VCaP (cell line): ENCODE results near the gene TCTN2.

Source experiments
- H3K27ac ChIP-seq: fragments of 450-650 bp; 2 replicates; pipeline ENCODE4 v1.5.1; 2017
- TF ChIP-seq, protein P1 (sequence below): fragments of 450-650 bp; conservative IDR thresholded peaks from 2 replicates; pipeline ENCODE4 v1.5.1; 2017; ENCODE audit warnings: mild to moderate bottlenecking, moderate library complexity

Gene TCTN2

GRCh38 chr12:123645878-123646277 lies 25.0 kb upstream of the TCTN2 start:
- TF ChIP-seq, protein P1, sequence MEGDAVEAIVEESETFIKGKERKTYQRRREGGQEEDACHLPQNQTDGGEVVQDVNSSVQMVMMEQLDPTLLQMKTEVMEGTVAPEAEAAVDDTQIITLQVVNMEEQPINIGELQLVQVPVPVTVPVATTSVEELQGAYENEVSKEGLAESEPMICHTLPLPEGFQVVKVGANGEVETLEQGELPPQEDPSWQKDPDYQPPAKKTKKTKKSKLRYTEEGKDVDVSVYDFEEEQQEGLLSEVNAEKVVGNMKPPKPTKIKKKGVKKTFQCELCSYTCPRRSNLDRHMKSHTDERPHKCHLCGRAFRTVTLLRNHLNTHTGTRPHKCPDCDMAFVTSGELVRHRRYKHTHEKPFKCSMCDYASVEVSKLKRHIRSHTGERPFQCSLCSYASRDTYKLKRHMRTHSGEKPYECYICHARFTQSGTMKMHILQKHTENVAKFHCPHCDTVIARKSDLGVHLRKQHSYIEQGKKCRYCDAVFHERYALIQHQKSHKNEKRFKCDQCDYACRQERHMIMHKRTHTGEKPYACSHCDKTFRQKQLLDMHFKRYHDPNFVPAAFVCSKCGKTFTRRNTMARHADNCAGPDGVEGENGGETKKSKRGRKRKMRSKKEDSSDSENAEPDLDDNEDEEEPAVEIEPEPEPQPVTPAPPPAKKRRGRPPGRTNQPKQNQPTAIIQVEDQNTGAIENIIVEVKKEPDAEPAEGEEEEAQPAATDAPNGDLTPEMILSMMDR, result no peak
- H3K27ac ChIP-seq, result no peak overlapping the region

GRCh38 chr12:123648401-123648800 lies 22.5 kb upstream of the TCTN2 start:
- TF ChIP-seq, protein P1, result no peak
- H3K27ac ChIP-seq, result no peak overlapping the region

DNA sequence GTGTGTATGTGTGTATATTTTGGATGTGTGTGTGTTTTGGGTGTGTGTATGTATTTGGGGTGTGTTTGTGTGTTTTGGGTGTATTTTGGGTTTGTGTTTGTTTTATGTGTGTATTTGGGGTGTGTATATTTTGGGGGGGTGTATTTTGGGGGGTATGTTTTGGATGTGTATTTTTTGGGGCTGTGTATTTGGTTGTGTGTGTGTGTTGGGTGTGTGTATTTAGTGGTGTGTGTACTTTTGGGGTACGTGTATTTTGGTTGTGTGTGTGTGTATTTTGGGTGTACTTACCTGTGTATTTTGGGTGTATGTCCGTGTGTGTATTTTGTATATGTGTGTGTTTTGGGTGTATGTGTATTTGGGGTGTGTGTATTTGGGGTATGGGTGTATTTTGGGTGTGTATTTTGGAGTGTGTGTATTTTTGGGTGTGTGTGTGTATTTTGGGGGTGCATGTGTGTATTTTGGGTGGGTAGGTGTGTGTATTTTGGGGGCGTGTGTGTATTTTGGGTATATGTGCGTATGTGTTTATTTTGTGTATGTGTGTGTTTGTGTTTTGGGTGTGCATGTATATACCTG lies 16.7 kb upstream of the TCTN2 start:
- TF ChIP-seq, protein P1, result no peak
- no peak overlapping the region for H3K27ac ChIP-seq

- TF ChIP-seq, protein P1, result no peak
- no peak overlapping the region for H3K27ac ChIP-seq
These were observed 15.5 kb upstream of the TCTN2 start for GRCh38 chr12:123655420-123655819.

DNA sequence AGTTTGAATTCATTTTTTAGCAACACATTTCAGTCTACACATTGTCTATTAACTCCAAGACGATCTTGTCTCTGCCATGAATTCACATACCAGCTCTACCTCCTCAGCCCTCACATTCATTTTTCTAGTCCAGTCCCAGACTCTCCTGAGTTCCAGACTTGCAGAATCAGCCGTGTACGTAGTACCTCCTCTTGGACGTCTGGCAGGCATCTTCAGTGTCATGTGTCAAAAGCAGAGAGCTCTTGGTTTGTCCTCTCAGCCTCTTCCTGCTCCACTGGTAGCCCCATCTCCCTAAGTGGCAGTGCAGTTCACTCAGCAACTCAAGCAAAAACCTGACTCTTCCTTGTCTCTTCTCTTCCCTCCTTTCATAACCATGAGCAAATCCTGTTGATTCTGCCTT lies 14.5 kb upstream of the TCTN2 start:
- no peak overlapping the region for H3K27ac ChIP-seq
- TF ChIP-seq, protein P1, result no peak

- H3K27ac ChIP-seq, result no peak overlapping the region
- TF ChIP-seq, protein P1, result no peak
These were observed 13.7 kb upstream of the TCTN2 start for GRCh38 chr12:123657211-123657610.

- TF ChIP-seq, protein P1, result no peak
- no peak overlapping the region for H3K27ac ChIP-seq
These were observed 10.8 kb upstream of the TCTN2 start for GRCh38 chr12:123659996-123660727.
